OCI-LY1 (cell line): Measurements from ENCODE around the gene FNIP2.

ENCODE experiments used
- CTCF ChIP-seq: fragments of 200-600 bp; sonication (generic), shearing (Covaris generic); IDR thresholded peaks from 2 replicates; pipeline ENCODE4 v1.5.1; 2017; ENCODE audit warnings: mild to moderate bottlenecking, antibody characterized with exemption, low read length, moderate library complexity, mixed read lengths
- EZH2 ChIP-seq: fragments of 200-600 bp; sonication (generic), shearing (Covaris generic); IDR thresholded peaks from 2 replicates; pipeline ENCODE4 v1.8.0; 2017; ENCODE audit warnings: borderline replicate concordance, mixed run types, mild to moderate bottlenecking, antibody characterized with exemption, low read length, moderate library complexity, mixed read lengths

DNA sequence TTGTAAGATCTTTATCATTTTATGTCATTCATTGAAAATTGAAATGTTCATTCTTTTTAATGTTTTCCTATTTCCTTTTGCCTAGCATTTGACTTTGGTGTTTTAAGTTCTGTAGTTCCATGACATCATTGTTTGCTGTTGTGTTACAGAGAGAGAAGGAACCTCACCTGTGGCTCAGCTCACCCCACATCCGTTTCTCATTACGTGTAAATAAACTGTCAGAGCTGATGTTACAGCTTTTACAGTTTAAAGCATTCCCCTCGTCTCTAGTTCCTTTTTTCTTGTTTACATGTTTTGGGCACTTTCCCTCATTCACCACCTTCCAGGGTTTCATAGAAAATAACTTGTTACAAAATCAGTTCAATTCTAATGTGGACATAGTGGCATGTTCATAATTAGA, 137.2 kb downstream of the FNIP2 start:
- no peak for TF ChIP-seq CTCF
- no peak for TF ChIP-seq EZH2
